ENCODE data around the gene ARFGEF3.

Gene ARFGEF3

DNA sequence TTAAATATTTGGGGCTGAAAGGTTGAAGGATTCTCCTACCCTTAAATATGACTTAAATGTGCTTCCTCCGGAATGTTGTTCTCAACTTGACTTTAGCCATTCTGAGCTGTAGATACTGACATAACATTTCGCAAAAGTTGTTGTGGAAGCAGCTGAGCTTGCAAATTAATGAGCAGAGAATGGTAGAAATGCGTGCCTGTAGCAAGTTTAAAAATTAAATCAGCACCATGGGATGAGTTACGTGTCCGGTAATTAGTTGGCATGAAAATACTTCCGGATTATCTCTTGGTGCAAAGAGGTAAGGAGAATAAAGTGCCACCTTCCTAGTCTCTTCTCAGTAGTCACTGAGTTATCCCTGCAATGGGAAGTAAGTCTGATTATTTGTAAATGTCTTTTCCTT lies 80.2 kb downstream of the ARFGEF3 start:
- TF ChIP-seq, protein P1, sequence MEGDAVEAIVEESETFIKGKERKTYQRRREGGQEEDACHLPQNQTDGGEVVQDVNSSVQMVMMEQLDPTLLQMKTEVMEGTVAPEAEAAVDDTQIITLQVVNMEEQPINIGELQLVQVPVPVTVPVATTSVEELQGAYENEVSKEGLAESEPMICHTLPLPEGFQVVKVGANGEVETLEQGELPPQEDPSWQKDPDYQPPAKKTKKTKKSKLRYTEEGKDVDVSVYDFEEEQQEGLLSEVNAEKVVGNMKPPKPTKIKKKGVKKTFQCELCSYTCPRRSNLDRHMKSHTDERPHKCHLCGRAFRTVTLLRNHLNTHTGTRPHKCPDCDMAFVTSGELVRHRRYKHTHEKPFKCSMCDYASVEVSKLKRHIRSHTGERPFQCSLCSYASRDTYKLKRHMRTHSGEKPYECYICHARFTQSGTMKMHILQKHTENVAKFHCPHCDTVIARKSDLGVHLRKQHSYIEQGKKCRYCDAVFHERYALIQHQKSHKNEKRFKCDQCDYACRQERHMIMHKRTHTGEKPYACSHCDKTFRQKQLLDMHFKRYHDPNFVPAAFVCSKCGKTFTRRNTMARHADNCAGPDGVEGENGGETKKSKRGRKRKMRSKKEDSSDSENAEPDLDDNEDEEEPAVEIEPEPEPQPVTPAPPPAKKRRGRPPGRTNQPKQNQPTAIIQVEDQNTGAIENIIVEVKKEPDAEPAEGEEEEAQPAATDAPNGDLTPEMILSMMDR (IDR thresholded peaks at IDR 0.05; ENCODE audit: low read depth, low read length), result no peak
- DNase-seq (ENCODE audit: low read depth in 2 of 2), result no peak

DNA sequence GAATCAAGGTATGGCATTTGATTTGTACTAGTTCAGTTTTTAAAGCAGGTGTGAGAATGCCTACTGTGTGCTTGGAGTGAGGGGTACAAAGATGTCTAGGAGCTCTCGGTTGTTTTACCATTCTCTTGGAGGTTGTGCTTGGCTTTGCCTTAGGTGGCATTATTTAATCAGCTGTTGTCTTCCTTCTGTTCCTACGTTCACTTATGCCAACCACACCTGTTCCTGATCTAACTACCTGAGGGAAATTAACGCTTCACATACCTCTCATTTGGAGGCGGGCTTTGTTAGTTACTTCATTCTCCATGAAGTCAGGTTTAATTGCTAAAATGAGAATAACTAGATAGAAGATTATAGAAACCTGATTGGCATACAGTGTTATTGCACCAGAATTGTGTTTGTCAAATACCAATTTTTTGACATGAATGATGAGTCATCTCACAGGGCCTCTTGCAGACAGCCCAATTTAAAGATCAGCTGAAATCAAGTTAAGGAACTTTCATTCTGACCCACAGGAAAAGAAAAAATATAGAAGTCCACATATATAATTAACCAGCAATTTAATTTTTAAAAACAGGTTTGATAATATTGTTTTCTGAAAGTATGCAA lies 81.4 kb downstream of the ARFGEF3 start:
- H3K4me3 ChIP-seq (replicated peaks in 1 of 2; ENCODE audit: low read depth in 2 of 2, low read length in 2 of 2), result no peak overlapping the region
- TF ChIP-seq, protein P1 (IDR thresholded peaks at IDR 0.05; ENCODE audit: low read depth, low read length), result no peak

More for the DNA sequence above, 80.2 kb downstream of the ARFGEF3 start:
- H3K4me3 ChIP-seq (replicated peaks in 1 of 2; ENCODE audit: low read depth in 2 of 2, low read length in 2 of 2), result no peak overlapping the region

DNA sequence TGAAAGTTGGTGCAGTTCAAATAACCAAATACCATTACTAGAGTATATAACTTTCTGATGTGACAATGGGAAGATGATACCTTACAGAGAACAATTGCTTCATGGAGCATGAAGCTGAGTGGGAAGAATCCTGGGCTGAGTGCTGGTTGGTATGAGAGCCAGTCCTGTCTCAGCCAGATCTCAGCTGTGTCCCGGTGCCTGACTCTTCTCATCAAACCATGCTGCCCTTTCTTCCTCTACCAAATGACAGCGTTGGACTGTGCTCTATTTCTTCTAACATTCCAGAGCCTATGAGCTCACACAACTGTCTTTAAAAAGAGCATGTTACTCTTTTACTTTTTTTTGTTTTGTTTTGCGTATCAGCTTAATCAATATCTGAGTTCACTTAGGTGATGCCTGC lies 84.0 kb downstream of the ARFGEF3 start:
- H3K4me3 ChIP-seq (replicated peaks in 1 of 2; ENCODE audit: low read depth in 2 of 2, low read length in 2 of 2), result no peak overlapping the region
- no peak for DNase-seq (ENCODE audit: low read depth in 2 of 2)
- TF ChIP-seq, protein P1 (IDR thresholded peaks at IDR 0.05; ENCODE audit: low read depth, low read length), result no peak

More for the DNA sequence above, 81.4 kb downstream of the ARFGEF3 start:
- DNase-seq (ENCODE audit: low read depth in 2 of 2), result no peak

DNA sequence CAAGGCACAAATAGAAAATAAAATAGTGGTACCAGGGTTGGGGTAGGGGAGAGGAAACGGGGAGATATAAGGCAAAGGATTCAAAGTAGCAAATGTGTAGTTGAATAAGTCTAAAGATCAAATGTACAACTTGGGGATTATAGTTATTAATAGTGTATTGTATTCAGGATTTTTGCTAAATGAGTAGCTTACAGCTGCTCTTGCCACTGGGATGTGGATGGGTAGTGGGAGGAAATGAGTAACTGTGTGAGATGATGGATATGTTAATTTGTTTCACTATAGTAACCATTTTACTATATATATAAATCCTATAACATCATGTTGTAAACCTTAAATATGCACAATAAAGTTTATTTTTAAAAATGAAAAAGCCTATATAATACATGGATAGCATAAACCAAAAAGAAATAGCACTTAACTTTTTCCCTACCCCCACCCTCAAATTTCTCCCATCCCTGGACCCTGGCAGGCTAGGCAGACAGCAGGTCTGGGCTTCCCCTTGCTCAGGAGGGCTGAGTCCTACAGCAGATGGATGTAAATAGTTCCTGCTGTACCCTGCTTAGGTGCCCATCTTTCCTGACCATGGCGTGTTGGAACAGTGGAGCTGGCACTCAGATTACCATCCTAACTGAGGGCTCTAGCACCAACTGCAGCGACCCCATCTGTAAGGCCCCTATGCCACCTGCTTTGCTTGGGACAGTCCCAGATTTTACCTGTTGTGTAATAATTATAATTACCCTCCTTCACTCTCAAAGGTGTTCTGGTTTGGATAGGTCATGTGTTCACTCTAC lies 85.1 kb downstream of the ARFGEF3 start:
- no peak for DNase-seq (ENCODE audit: low read depth in 2 of 2)
- TF ChIP-seq, protein P1 (IDR thresholded peaks at IDR 0.05; ENCODE audit: low read depth, low read length), result no peak
- H3K4me3 ChIP-seq (replicated peaks in 1 of 2; ENCODE audit: low read depth in 2 of 2, low read length in 2 of 2), result no peak overlapping the region

DNA sequence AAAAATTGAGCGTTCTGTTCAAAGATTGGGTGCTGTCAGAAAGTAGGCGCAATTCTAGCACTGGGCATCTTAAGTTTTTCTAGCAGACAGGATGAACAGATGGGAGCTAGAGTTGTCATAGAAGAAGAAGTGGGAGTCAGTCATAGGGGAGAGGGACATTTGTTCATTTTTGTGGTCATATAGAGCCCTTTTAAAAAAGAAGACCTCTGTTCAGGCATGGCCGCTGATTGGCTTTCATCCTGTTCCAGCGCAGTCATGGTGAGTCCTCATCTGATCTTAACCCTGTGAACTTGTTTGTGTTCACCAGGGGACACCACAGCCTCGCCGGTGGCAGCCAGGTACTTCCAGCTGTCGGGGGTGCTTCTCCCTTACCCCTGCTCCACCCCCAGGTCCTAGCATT lies 86.3 kb downstream of the ARFGEF3 start:
- TF ChIP-seq, protein P1 (IDR thresholded peaks at IDR 0.05; ENCODE audit: low read depth, low read length), result no peak
- H3K4me3 ChIP-seq (replicated peaks in 1 of 2; ENCODE audit: low read depth in 2 of 2, low read length in 2 of 2), result no peak overlapping the region
- no peak for DNase-seq (ENCODE audit: low read depth in 2 of 2)

DNA sequence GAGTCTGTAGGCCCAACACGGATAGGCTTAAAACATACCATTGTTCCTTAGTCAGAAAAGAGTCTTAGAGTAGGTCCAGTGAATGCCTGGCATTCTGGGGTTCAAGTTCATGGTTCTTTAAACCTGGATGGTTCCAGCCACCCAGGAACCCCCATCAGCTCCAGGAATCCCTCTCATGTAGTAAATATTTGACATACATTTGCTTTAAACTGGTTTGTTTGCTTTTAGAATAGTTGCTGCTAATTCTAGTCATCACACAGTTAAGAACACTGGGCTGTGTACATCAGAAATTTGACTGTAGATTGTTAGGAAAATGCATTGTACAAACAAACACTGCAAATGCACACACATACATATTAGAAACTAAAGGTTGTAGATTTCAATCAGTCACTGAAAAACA lies 87.1 kb downstream of the ARFGEF3 start:
- no peak for DNase-seq (ENCODE audit: low read depth in 2 of 2)
- no peak overlapping the region for H3K4me3 ChIP-seq (replicated peaks in 1 of 2; ENCODE audit: low read depth in 2 of 2, low read length in 2 of 2)
- TF ChIP-seq, protein P1 (IDR thresholded peaks at IDR 0.05; ENCODE audit: low read depth, low read length), result no peak

Data from cardiac fibroblast (primary cell).